Measurements from ENCODE around the gene CDK14. TPM values are rescaled to one million over a fixed set of nuclear protein-coding genes. Genes with fewer than 3 reads are reported as not detected.

Gene CDK14
- total RNA-seq, 4 donors from 2014 or later, result 0.38 to 3.6 (median 1.3) TPM

GRCh38 chr7:90743626-90744025 lies 147.5 kb downstream of the CDK14 start:
- H3K27me3 ChIP-seq, result no peaks in the 10 kb centered on the region
- TF ChIP-seq POLR2A (IDR thresholded peaks at IDR 0.05) (no peak), CTCF (IDR thresholded peaks at IDR 0.05) (no peak)
- no peak for DNase-seq
- H3K36me3 ChIP-seq, result no peaks in the 10 kb centered on the region
- intact Hi-C loops (cut with DNase I), result no loop called here
- H3K4me1 ChIP-seq, result no peaks in the 10 kb centered on the region
- no peak overlapping the region for H3K4me3 ChIP-seq
- WGBS, 2 donors, result 0% methylated on average over 1 of the region's 1 CpG
- H3K9me3 ChIP-seq, result no peaks in the 10 kb centered on the region
- H3K27ac ChIP-seq, result no peak overlapping the region

- 80 to 83% methylated on average over 1 of the region's 1 CpG for WGBS, 2 donors
- Histone ChIP-seq H3K4me1 (peaks cover 0 to 4% (median 0%) of the 10 kb centered on the region in 3 donors), H3K36me3 (no peaks in the 10 kb centered on the region), H3K9me3 (no peaks in the 10 kb centered on the region), H3K27me3 (no peaks in the 10 kb centered on the region), H3K4me3 (no peak overlapping the region), H3K27ac (no peak overlapping the region)
- TF ChIP-seq CTCF (IDR thresholded peaks at IDR 0.05), result no peak
- no peak for TF ChIP-seq POLR2A (IDR thresholded peaks at IDR 0.05)
- intact Hi-C loops (cut with DNase I), result no loop called here
- no peak for DNase-seq
Observed at GRCh38 chr7:90747516-90747915, 151.4 kb downstream of the CDK14 start.

GRCh38 chr7:90749262-90749661 lies 153.1 kb downstream of the CDK14 start:
- H3K27ac ChIP-seq, result no peak overlapping the region
- no peaks in the 10 kb centered on the region for H3K9me3 ChIP-seq
- no peaks in the 10 kb centered on the region for H3K36me3 ChIP-seq
- no peaks in the 10 kb centered on the region for H3K27me3 ChIP-seq
- H3K4me3 ChIP-seq, result no peak overlapping the region
- DNase-seq, result no peak
- intact Hi-C loops (cut with DNase I), result no loop called here
- TF ChIP-seq CTCF (IDR thresholded peaks at IDR 0.05), result no peak
- no peak for TF ChIP-seq POLR2A (IDR thresholded peaks at IDR 0.05)
- peaks cover 0 to 4% (median 0%) of the 10 kb centered on the region in 3 donors for H3K4me1 ChIP-seq

- intact Hi-C loops (cut with DNase I), result no loop called here
- WGBS, 2 donors, result 0 to 50% methylated on average over 1 of the region's 1 CpG
- H3K9me3 ChIP-seq, result no peaks in the 10 kb centered on the region
- H3K4me3 ChIP-seq, result no peak overlapping the region
- TF ChIP-seq POLR2A (IDR thresholded peaks at IDR 0.05) (no peak), CTCF (IDR thresholded peaks at IDR 0.05) (no peak)
- H3K27ac ChIP-seq, result no peak overlapping the region
- DNase-seq, result no peak
- no peaks in the 10 kb centered on the region for H3K36me3 ChIP-seq
- peaks cover 0 to 4% (median 0%) of the 10 kb centered on the region in 3 donors for H3K4me1 ChIP-seq
- no peaks in the 10 kb centered on the region for H3K27me3 ChIP-seq
Observed at GRCh38 chr7:90749774-90750173, 153.7 kb downstream of the CDK14 start.

- H3K4me1 ChIP-seq, result peaks cover 0 to 4% (median 0%) of the 10 kb centered on the region in 3 donors
- 33 to 76% methylated on average over 1 of the region's 1 CpG for WGBS, 2 donors
- H3K4me3 ChIP-seq, result no peak overlapping the region
- no peak for DNase-seq
- no peaks in the 10 kb centered on the region for H3K36me3 ChIP-seq
- intact Hi-C loops (cut with DNase I), result no loop called here
- no peaks in the 10 kb centered on the region for H3K9me3 ChIP-seq
- no peak for TF ChIP-seq CTCF (IDR thresholded peaks at IDR 0.05)
- H3K27me3 ChIP-seq, result no peaks in the 10 kb centered on the region
- H3K27ac ChIP-seq, result no peak overlapping the region
Observed at GRCh38 chr7:90751595-90751994, 155.5 kb downstream of the CDK14 start.

Data from esophagus squamous epithelium (tissue), 5 donors.